HG03108 (cell line): ENCODE data around the gene AQP1.

ENCODE experiments used
- ATAC-seq: cut with Tn5 transposase; IDR thresholded peaks from one replicate; pipeline ENCODE4 v1.9.1; 2021; ENCODE audit warnings: moderate library complexity; ENCODE audit not compliant: unreplicated experiment

Gene AQP1

GRCh38 chr7:30911561-30911969, at the start of gene AQP1:
AQP1 (plus strand) TSS chr7:30911853; CDS start chr7:30911910, 57 bp downstream.
- no peak for ATAC-seq

DNA sequence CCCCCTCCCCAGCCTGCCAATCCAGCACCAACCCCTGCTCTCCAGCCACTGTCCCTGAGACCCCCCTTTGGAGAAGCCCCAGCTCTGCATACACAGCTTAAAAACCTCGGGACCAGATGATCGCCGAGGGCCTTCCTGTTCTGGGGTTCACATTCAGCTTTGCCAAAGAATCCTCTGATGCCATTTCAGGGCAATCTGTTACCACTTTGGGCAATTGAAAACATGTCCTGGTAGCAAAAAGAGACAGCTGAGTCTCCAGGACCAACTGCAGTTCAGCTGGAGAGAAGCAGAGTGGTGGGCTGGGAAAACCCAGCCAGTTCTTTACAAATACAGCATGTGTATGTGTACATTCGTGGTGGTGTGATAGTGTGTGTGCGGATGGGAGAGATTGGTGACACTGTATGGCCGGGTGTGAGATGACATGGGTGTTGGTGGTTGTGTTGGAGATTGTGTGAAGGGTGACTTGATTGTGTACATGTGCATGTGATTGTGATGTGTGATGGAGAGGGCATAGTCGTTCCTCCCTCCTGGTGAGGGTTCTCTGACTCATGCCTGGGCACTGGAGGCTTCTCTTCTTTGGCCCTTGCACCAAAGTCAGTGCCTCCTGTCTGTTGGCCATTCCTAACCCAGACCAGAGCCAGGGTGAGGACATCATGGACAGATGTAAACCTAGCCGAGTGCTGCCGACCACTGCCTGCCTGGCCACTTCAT, 48.5 kb upstream of the AQP1 start:
- no peak for ATAC-seq

DNA sequence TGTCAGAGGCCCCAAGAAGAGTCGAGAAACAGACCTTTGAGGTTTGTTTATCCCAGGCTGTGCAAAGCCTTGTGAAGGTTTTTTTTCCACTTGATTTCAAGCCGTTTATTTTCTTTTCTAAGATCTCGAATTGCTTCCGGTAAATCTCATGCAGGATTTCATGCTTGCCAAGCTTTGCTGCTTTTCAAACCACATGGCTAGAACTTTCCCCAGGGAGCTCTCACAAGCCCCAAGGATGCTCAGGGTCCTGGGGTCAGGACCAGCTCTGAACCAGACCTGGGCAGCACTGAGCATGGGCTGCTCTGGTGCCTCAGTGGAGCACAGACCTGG, 48.0 kb upstream of the AQP1 start:
- no peak for ATAC-seq

DNA sequence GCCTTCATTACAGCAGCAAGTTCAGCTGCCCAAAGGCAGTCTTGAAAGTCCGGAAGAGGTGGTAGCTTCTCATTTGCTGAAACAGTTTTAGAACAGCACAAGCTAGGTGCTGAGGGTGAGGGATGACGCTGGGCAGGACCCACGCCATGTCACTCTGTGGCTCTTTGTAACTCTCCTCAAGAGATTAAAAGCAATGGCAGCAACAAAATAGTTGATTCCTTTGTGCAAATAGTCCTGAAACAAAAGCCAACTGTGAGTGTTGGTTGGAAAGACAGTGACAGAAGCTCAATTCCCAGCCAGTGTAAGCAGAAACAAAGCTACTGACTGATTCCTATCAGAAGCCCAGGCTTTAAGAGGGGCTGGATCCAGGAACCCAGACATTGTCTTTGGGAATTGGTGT, 47.6 kb upstream of the AQP1 start:
- ATAC-seq, result no peak

DNA sequence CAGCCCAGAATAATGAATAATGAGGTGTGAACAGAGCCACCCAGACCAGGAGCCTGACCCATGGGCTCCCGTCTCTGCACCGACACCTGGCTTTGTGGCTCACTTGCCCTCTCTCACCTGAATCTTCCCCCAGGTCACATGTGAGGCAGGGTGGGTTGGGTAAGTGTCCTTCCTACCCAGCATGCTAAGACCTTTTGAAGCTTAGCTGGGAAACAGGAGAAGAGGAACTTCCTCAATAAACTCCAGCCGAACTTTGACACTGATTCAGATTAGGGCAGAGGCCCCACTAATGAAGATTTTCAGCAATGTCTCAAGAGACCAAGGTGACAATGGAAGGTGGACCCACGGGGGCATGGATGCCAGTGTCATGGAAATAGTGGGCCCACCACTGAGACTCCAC, 46.6 kb upstream of the AQP1 start:
- no peak for ATAC-seq

- no peak for ATAC-seq
Observed at GRCh38 chr7:30865821-30866220, 45.8 kb upstream of the AQP1 start.

- no peak for ATAC-seq
Observed at GRCh38 chr7:30866939-30867338, 44.7 kb upstream of the AQP1 start.

GRCh38 chr7:30867483-30867882, 44.2 kb upstream of the AQP1 start:
- no peak for ATAC-seq

DNA sequence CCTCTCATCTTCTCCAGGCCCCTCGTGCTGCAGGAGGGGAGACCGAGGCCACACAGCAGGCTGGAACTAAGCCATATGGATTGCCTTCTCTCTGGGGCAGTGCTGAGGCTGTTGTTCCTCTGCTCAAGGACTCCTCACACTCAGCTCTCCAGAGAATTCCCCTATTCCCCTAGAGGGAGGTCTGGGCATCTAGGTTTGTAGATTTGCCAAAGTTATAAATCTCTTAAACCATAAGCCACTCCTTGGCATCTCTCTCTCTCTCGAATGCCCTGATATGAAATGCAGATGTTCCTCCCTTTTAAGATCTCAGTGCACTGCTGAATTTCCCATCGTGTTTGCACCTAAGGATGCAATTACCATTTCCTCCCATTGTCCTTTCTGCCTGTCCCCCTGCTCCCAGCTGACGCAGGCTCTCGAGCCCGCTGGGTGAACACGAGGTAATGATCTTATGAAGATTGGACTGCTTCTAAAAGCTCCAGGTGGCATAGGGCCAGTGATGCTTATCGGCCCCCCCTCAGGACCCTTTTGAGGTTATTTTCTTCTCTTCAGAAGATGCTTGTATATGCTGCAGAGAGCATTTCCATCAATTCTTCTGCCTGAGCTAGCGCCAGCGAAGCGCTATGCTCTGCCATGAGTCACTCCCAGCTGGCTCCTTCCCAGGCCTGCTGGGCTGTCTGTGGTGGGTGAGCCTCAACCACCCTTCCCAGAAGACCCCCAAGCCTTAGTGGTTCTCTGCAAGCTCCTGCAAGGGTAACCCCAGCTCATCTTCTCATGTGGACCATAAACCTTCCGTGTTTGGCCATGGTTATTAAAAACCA, 41.6 kb upstream of the AQP1 start:
- ATAC-seq, result no peak

GRCh38 chr7:30870821-30871518, 40.7 kb upstream of the AQP1 start:
- ATAC-seq, result no peak

DNA sequence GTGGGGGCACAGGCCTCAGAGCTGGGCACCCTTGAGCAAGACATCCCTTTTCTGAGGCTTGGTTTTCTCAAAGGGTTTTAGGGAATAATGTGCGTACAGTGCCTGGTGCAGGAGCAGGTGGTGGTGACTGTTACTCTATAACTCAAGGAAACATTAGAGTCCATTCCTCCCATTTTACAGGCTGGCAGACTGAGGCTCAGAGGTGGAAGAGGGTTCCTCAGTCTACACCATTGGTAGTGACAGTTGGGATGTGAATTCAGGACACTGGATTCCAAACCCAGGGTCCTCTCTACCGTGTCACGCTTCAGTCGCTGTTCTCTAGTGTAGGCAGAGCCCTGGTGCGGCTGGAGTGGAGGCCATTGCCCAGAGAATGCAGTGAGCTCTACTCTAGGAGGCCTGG, 40.0 kb upstream of the AQP1 start:
- ATAC-seq, result no peak

DNA sequence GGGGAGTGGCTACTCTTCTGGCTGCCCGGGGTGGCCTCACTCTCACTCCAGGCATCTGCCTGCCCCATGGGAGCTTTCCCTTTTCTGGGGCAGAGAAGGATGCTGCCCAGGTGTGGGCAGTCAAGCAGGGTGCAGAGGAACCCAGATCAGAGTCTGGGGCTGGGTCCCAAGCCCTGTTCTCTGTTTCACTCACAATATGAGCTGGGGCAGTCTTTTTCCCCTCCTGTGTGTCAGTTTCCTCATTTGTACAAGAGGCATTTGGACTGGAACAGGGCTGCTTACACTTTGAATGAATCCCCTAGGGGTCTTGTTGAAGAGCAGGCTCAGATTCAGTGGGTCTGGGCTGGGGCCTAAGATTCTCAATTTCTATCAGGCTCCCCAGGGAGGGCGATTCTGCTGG, 38.4 kb upstream of the AQP1 start:
- ATAC-seq, result no peak

DNA sequence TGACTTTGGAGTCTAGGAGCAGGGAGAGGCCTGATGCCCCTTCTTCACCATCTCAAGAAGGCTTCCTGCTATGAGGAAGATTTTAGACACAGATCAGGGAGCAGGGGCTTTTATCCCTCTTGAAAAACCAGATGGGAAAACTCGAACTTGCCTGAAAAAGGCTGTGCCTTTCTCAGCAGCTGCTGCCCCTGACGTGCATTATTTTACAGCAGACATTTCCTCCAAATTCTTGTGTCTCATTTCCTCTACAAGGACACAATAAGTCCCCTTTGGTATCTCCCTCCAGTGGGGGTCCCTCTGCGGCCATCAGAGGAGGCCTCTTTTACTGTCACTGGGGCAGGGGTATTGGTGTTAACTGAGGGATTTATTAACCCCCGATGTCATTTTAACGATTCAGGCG, 38.0 kb upstream of the AQP1 start:
- no peak for ATAC-seq

GRCh38 chr7:30874656-30875302, 36.9 kb upstream of the AQP1 start:
- no peak for ATAC-seq

DNA sequence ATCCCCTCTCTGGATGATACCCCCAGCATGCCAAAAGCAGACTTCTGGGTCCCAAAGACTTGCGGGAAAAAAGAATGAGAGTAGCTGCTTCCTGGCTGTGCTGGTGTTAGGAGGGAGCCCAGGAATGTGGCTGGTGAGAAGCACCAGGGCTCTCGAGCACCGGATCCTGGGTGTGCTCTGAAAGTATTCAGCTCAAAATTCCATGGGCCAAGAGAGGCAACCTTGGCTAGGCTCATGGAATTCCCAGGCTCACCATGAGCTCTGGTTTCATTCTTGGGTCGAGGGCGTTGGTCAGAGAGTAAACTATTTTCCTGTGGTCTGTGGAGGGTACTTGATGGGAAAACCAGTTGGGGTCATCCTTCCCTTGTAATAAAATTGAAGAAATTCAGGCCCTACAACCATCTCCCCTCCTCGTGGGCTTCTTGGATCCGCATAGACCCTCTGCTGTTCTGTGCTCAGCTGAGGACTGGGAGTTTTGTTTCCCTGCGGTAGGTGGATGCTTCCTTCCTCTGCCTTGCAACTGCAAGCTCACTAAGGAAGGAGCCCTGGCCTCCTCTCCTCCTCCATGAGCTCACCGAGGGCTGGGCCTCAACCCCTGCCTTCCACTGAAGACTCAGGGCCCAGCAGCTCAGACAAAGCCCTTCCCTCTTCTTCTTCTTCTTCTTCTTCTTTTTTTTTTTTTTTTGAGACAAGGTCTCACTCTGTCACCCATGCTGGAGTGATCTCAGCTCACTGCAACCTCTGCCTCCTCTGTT, 34.5 kb upstream of the AQP1 start:
- ATAC-seq, result no peak

- no peak for ATAC-seq
Observed at GRCh38 chr7:30877993-30878392, 33.7 kb upstream of the AQP1 start.

- no peak for ATAC-seq
Observed at GRCh38 chr7:30879139-30880124, 32.2 kb upstream of the AQP1 start.

DNA sequence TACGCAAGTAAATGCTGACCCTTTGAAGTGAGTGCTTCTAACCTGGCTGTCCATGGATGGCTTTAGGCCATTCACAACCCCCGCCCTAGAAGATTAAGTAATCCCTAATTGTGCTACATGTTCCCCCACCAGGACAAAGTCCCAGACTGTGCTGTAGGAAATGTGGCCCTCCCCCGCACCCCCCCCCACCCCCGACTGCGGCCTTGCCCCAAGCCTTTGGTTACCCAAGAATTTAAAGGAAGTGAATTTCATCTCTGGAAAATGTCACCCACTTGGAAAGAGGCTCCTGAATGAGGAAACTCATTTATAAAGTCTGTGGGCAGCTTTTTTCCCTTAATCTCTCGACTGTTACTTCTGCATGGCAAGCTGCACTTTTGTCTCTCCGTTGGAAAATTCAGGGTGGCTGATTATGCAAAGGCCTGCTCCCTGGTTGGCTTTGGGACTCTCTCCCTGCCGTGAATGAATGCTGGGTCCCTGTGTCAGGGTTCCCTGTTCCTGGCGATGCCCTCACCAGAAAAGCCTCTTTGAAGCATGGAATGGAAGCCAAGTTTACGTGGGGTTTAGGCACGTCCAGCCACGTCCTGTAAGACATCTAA, 31.4 kb upstream of the AQP1 start:
- ATAC-seq, result no peak

DNA sequence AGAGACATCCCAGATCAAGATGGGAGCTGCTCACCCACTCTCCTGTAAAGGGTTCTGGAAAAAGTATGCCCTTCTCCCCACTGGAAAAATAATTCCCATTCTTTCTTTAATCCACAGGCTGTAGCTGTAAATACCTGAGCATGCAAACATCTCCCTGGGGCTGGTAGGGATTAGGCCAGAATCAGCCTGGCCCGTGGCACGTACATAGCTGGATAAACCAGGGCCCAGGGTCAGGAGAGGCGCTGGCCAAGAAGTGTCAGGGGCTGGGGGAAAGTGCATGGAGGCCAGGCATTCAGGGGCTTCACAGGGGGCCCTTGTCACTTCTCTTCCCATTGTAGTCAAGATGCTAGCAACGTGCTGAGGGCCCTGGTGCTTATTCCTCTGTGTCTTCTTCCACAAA, 30.7 kb upstream of the AQP1 start:
- no peak for ATAC-seq
